OCI-LY3 (cell line): ENCODE data around the gene PBOV1.

Experiments
- H2AFZ ChIP-seq: fragments of 200-600, 300-600 bp; shearing (Covaris generic); 2 replicates; pipeline ENCODE4 v1.6.0; 2014; ENCODE audit warnings: antibody characterized with exemption, low read depth, low read length
- H3K27ac ChIP-seq: fragments of 200-600, 300-600 bp; sonication (generic); 2 replicates; pipeline ENCODE4 v1.5.1; 2014; ENCODE audit warnings: mild to moderate bottlenecking, low read length, moderate library complexity, mixed read lengths
- H3K27me3 ChIP-seq: fragments of 200-600, 300-600 bp; sonication (generic); 2 replicates; pipeline ENCODE4 v1.6.1; 2014; ENCODE audit warnings: low read depth, low read length, mixed read lengths
- H3K36me3 ChIP-seq: fragments of 200-600, 300-600 bp; sonication (generic); replicated peaks from 2 replicates; pipeline ENCODE3; 2014; ENCODE audit warnings: low read depth, low read length, mixed read lengths
- H3K4me1 ChIP-seq: fragments of 300-600, 200-600 bp; sonication (generic); 2 replicates; pipeline ENCODE4 v1.6.1; 2014; ENCODE audit warnings: low read length, mixed read lengths
- H3K4me2 ChIP-seq: fragments of 200-600, 300-600 bp; sonication (generic); 2 replicates; pipeline ENCODE4 v1.6.1; 2014; ENCODE audit warnings: low read length, mixed read lengths
- H3K4me3 ChIP-seq: fragments of 300-600, 200-600 bp; sonication (generic); 2 replicates; pipeline ENCODE4 v1.5.1; 2014; ENCODE audit warnings: antibody characterized with exemption, mild to moderate bottlenecking, low read length, moderate library complexity
- H3K79me2 ChIP-seq: fragments of 300-600, 200-600 bp; shearing (Covaris generic); 2 replicates; pipeline ENCODE4 v1.6.1; 2014; ENCODE audit warnings: mild to moderate bottlenecking, low read length, mixed read lengths
- H3K9ac ChIP-seq: fragments of 300-600, 200-600 bp; shearing (Covaris generic); 2 replicates; pipeline ENCODE4 v1.6.0; 2014; ENCODE audit warnings: mild to moderate bottlenecking, low read length, moderate library complexity
- H3K9me3 ChIP-seq: fragments of 200-600, 300-600 bp; shearing (Covaris generic); 2 replicates; pipeline ENCODE4 v1.6.1; 2014; ENCODE audit warnings: low read length, mixed read lengths; ENCODE audit not compliant: insufficient read depth
- H4K20me1 ChIP-seq: fragments of 200-600, 300-600 bp; sonication (generic); 2 replicates; pipeline ENCODE4 v1.6.1; 2016; ENCODE audit warnings: low read length, mixed read lengths; ENCODE audit not compliant: insufficient read depth
- EZH2phosphoT487 ChIP-seq: fragments of 200-600 bp; shearing (Covaris generic); IDR thresholded peaks from 2 replicates; pipeline ENCODE4 v1.6.1; 2018; ENCODE audit warnings: antibody characterized with exemption, mixed run types, low read depth
- TF ChIP-seq, protein P1 (sequence below): fragments of 200-600, 300-600 bp; sonication (generic); IDR thresholded peaks from 2 replicates; pipeline ENCODE4 v1.5.1; 2014; ENCODE audit warnings: antibody characterized with exemption, low read length, low read depth

The PBOV1 gene

DNA sequence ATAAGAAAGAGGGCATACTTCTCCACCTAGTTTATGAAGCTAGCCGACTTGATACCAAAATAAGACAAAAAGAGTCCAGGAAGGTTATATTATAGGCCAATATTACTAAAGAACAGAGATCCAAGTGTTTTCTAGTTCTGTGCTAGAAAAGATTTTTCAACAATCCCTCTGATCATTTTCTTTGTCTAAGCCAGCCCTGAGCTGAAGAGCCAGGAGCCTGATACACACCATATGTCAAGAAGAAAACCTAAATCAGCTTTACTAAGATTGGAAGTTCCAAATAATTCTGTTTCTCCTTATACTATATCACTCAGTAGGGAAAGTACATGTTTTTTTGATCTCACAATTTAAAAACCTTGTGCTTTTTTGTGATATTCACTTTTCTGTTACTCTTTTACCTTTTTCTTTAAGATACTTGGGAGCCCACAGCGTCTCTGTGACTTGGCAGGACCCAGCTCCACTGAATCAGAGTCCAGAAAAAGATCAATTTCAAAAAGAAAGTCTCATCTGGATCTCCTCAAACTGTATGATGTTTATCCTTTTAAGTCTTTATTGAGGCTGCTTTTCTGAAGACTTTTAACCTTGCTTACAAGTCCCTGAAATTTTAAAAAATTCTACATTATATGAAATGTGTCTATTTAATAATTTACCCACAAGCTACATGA, 43.0 kb upstream of the PBOV1 start:
- no peaks in the 10 kb centered on the region for H3K79me2 ChIP-seq
- H3K27ac ChIP-seq, result no peak overlapping the region
- no peak for TF ChIP-seq EZH2phosphoT487
- TF ChIP-seq, protein P1, sequence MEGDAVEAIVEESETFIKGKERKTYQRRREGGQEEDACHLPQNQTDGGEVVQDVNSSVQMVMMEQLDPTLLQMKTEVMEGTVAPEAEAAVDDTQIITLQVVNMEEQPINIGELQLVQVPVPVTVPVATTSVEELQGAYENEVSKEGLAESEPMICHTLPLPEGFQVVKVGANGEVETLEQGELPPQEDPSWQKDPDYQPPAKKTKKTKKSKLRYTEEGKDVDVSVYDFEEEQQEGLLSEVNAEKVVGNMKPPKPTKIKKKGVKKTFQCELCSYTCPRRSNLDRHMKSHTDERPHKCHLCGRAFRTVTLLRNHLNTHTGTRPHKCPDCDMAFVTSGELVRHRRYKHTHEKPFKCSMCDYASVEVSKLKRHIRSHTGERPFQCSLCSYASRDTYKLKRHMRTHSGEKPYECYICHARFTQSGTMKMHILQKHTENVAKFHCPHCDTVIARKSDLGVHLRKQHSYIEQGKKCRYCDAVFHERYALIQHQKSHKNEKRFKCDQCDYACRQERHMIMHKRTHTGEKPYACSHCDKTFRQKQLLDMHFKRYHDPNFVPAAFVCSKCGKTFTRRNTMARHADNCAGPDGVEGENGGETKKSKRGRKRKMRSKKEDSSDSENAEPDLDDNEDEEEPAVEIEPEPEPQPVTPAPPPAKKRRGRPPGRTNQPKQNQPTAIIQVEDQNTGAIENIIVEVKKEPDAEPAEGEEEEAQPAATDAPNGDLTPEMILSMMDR, result no peak
- H3K36me3 ChIP-seq, result no peaks in the 10 kb centered on the region
- H3K9ac ChIP-seq, result no peak overlapping the region
- no peak overlapping the region for H3K4me3 ChIP-seq
- H3K27me3 ChIP-seq, result peaks cover 15% of the 10 kb centered on the region
- H3K4me2 ChIP-seq, result no peak overlapping the region
- H3K9me3 ChIP-seq, result no peaks in the 10 kb centered on the region
- no peaks in the 10 kb centered on the region for H3K4me1 ChIP-seq
- no peak overlapping the region for H2AFZ ChIP-seq
- no peaks in the 10 kb centered on the region for H4K20me1 ChIP-seq

GRCh38 chr6:138258991-138259390, 40.7 kb upstream of the PBOV1 start:
- Histone ChIP-seq H3K36me3 (no peaks in the 10 kb centered on the region), H4K20me1 (no peaks in the 10 kb centered on the region), H3K4me1 (no peaks in the 10 kb centered on the region), H3K9me3 (no peaks in the 10 kb centered on the region), H3K79me2 (no peaks in the 10 kb centered on the region), H3K27ac (no peak overlapping the region), H2AFZ (no peak overlapping the region), H3K4me2 (no peak overlapping the region), H3K9ac (no peak overlapping the region), H3K4me3 (no peak overlapping the region), H3K27me3 (peaks cover 15% of the 10 kb centered on the region)
- TF ChIP-seq, protein P1, result no peak
- TF ChIP-seq EZH2phosphoT487, result no peak

DNA sequence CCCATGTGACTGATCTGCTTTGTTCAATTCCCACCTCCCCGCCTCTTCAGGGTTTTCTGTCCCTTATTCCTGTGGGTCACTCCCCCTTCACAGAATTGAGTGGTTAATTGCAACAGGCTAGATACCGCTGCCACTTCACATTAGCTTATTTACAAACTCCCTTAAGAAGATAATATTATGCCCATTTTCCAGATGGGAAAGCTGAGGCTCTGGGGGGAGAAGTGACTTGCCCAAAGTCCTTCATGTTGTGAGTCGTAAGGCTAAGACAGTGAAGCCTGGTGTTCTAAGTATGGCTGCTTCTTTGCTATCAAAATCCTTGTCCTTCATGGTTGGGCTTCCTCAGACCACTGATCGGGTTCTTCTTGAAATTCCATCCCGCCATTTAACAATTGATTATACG, 39.9 kb upstream of the PBOV1 start:
- H3K9me3 ChIP-seq, result no peaks in the 10 kb centered on the region
- H4K20me1 ChIP-seq, result no peaks in the 10 kb centered on the region

DNA sequence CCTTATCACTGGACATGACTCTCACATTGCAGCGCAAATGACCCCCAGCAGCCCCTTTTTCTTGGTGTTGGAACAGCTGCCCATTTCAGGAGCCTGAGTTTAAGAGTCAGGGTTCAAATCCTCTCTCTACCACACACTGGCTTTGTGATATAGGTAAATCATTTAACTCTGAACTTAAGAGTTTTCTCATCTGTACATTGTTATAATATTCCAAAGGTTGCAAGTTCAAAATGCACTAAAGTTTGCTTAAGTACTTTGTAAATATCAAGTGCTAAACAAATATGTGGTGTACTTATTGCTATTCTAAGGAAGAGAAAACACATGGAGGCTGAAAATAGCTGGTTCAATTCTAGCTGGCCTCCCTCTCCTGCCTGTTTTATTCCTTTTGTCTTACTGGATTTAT, 39.3 kb upstream of the PBOV1 start:
- no peak overlapping the region for H3K27ac ChIP-seq

More for the DNA sequence above, 39.9 kb upstream of the PBOV1 start:
- Histone ChIP-seq H3K79me2 (no peaks in the 10 kb centered on the region), H2AFZ (no peak overlapping the region), H3K4me3 (no peak overlapping the region), H3K4me2 (no peak overlapping the region), H3K36me3 (no peaks in the 10 kb centered on the region), H3K4me1 (no peaks in the 10 kb centered on the region), H3K27ac (no peak overlapping the region), H3K27me3 (peaks cover 15% of the 10 kb centered on the region), H3K9ac (no peak overlapping the region)
- TF ChIP-seq, protein P1, result no peak
- no peak for TF ChIP-seq EZH2phosphoT487

More for the DNA sequence above, 39.3 kb upstream of the PBOV1 start:
- TF ChIP-seq EZH2phosphoT487, result no peak
- TF ChIP-seq, protein P1, result no peak
- no peaks in the 10 kb centered on the region for H4K20me1 ChIP-seq
- no peaks in the 10 kb centered on the region for H3K4me1 ChIP-seq
- peaks cover 15% of the 10 kb centered on the region for H3K27me3 ChIP-seq
- H3K4me2 ChIP-seq, result no peak overlapping the region
- H3K9me3 ChIP-seq, result no peaks in the 10 kb centered on the region
- H3K36me3 ChIP-seq, result no peaks in the 10 kb centered on the region
- no peak overlapping the region for H3K4me3 ChIP-seq
- no peak overlapping the region for H2AFZ ChIP-seq
- H3K9ac ChIP-seq, result no peak overlapping the region
- H3K79me2 ChIP-seq, result no peaks in the 10 kb centered on the region
